Thyroid gland (tissue), 4 donors: Measurements from ENCODE around the gene SIPA1L3.

Experiments
- POLR2A ChIP-seq, 2 donors: fragments of 450-650 bp; IDR thresholded peaks; one replicate each; pipeline ENCODE4 v1.6.1; 2017; ENCODE audit warnings: antibody characterized with exemption in 2 of 2, mild to moderate bottlenecking in 2 of 2, moderate library complexity in 1 of 2
- TF ChIP-seq, protein P1 (sequence below), 6 experiments: fragments of 200-600 bp in 3 of 6; fragments of 450-650 bp in 3 of 6; sonication (generic) in 3 of 6; IDR thresholded peaks; one replicate each; pipeline ENCODE4 v1.5.1; 2016 to 2019; ENCODE audit warnings: antibody characterized with exemption in 6 of 6, mild to moderate bottlenecking in 2 of 6, inconsistent platforms in 1 of 6, moderate library complexity in 1 of 6

DNA sequence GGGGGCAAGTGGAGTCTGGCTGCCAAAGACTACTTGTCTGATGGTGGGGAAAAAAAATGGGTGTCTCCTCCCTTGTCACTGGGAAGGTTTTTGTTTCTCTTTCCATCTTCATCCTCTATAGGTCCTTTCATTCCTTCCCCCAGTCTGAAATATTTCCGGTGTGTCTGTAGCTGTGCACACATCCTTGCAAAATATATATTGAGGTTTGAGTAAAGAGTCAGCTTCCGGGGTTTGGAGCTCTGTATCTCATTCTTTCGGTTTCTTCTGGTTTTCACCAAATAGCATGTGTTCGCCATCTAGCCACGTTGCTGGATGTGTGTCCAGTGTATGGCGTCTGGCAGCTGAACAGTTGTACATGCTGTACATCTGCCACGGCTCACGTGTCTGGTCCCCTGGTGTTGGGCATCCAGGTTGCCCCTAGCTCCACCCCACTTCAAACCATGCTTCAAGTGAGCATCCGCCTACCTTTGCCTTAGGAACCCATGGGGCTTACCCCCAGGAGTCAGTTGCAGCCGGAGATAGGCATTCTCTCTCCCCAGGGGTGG is 142.2 kb downstream of the SIPA1L3 start:
- TF ChIP-seq, protein P1, sequence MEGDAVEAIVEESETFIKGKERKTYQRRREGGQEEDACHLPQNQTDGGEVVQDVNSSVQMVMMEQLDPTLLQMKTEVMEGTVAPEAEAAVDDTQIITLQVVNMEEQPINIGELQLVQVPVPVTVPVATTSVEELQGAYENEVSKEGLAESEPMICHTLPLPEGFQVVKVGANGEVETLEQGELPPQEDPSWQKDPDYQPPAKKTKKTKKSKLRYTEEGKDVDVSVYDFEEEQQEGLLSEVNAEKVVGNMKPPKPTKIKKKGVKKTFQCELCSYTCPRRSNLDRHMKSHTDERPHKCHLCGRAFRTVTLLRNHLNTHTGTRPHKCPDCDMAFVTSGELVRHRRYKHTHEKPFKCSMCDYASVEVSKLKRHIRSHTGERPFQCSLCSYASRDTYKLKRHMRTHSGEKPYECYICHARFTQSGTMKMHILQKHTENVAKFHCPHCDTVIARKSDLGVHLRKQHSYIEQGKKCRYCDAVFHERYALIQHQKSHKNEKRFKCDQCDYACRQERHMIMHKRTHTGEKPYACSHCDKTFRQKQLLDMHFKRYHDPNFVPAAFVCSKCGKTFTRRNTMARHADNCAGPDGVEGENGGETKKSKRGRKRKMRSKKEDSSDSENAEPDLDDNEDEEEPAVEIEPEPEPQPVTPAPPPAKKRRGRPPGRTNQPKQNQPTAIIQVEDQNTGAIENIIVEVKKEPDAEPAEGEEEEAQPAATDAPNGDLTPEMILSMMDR (IDR thresholded peaks at IDR 0.05): no peak
- no peak for TF ChIP-seq POLR2A (IDR thresholded peaks at IDR 0.05)
